ENCODE data around the gene RHOU.

The RHOU gene

GRCh38 chr1:228723921-228724320 lies 11.4 kb upstream of the RHOU start:
- no peak overlapping the region for H3K4me3 ChIP-seq (ENCODE audit: low read length)
- TF ChIP-seq ZNF274 (IDR thresholded peaks at IDR 0.05; ENCODE audit: low read depth, low read length), result no peak

GRCh38 chr1:228725178-228725577 lies 10.1 kb upstream of the RHOU start:
- TF ChIP-seq ZNF274 (IDR thresholded peaks at IDR 0.05; ENCODE audit: low read depth, low read length), result no peak
- H3K4me3 ChIP-seq (ENCODE audit: low read length), result no peak overlapping the region

GRCh38 chr1:228727681-228728171 lies 7.6 kb upstream of the RHOU start:
- no peak overlapping the region for H3K4me3 ChIP-seq (ENCODE audit: low read length)
- no peak for TF ChIP-seq ZNF274 (IDR thresholded peaks at IDR 0.05; ENCODE audit: low read depth, low read length)

GRCh38 chr1:228732426-228732825 lies 2.9 kb upstream of the RHOU start:
- no peak for TF ChIP-seq ZNF274 (IDR thresholded peaks at IDR 0.05; ENCODE audit: low read depth, low read length)
- no peak overlapping the region for H3K4me3 ChIP-seq (ENCODE audit: low read length)

- no peak overlapping the region for H3K4me3 ChIP-seq (ENCODE audit: low read length)
- no peak for TF ChIP-seq ZNF274 (IDR thresholded peaks at IDR 0.05; ENCODE audit: low read depth, low read length)
Measured at GRCh38 chr1:228733576-228733975, 1.7 kb upstream of the RHOU start.

- H3K4me3 ChIP-seq (ENCODE audit: low read length), result peak overlapping the region; percentile 26
- TF ChIP-seq ZNF274 (IDR thresholded peaks at IDR 0.05; ENCODE audit: low read depth, low read length), result no peak
Measured at GRCh38 chr1:228735871-228736586, 750 bp downstream of the RHOU start.

GRCh38 chr1:228736844-228737445 lies 1.7 kb downstream of the RHOU start:
- peak overlapping the region; percentile 26; the same call in 1 of the 2 replicates for H3K4me3 ChIP-seq (ENCODE audit: low read length)
- no peak for TF ChIP-seq ZNF274 (IDR thresholded peaks at IDR 0.05; ENCODE audit: low read depth, low read length)

- no peak for TF ChIP-seq ZNF274 (IDR thresholded peaks at IDR 0.05; ENCODE audit: low read depth, low read length)
- H3K4me3 ChIP-seq (ENCODE audit: low read length), result no peak overlapping the region
Measured at GRCh38 chr1:228737601-228738041, 2.3 kb downstream of the RHOU start.

- no peak for TF ChIP-seq ZNF274 (IDR thresholded peaks at IDR 0.05; ENCODE audit: low read depth, low read length)
- H3K4me3 ChIP-seq (ENCODE audit: low read length), result no peak overlapping the region
Measured at GRCh38 chr1:228739826-228740225, 4.5 kb downstream of the RHOU start.

- H3K4me3 ChIP-seq (ENCODE audit: low read length), result no peak overlapping the region
- no peak for TF ChIP-seq ZNF274 (IDR thresholded peaks at IDR 0.05; ENCODE audit: low read depth, low read length)
Measured at GRCh38 chr1:228740543-228741317, 5.5 kb downstream of the RHOU start.

- TF ChIP-seq ZNF274 (IDR thresholded peaks at IDR 0.05; ENCODE audit: low read depth, low read length), result no peak
- no peak overlapping the region for H3K4me3 ChIP-seq (ENCODE audit: low read length)
Measured at GRCh38 chr1:228742281-228742860, 7.1 kb downstream of the RHOU start.

GRCh38 chr1:228743405-228743804 lies 8.1 kb downstream of the RHOU start:
- H3K4me3 ChIP-seq (ENCODE audit: low read length), result no peak overlapping the region
- no peak for TF ChIP-seq ZNF274 (IDR thresholded peaks at IDR 0.05; ENCODE audit: low read depth, low read length)

GRCh38 chr1:228744356-228744755 lies 9.1 kb downstream of the RHOU start:
- no peak overlapping the region for H3K4me3 ChIP-seq (ENCODE audit: low read length)
- TF ChIP-seq ZNF274 (IDR thresholded peaks at IDR 0.05; ENCODE audit: low read depth, low read length), result no peak

GRCh38 chr1:228744918-228745317 lies 9.6 kb downstream of the RHOU start:
- H3K4me3 ChIP-seq (ENCODE audit: low read length), result no peak overlapping the region
- no peak for TF ChIP-seq ZNF274 (IDR thresholded peaks at IDR 0.05; ENCODE audit: low read depth, low read length)
